Gastrocnemius medialis (tissue), 4 donors: Measurements from ENCODE around the gene FIP1L1. TPM values are rescaled to one million over a fixed set of nuclear protein-coding genes. Genes with fewer than 3 reads are reported as not detected.

ENCODE experiments used
- ATAC-seq, 2 donors: fragments of 150-250 bp; one replicate each; pipeline ENCODE4 v1.9.1; 2016
- DNase-seq, 2 donors: peaks; one replicate each; pipeline ENCODE4 v3.0.0-alpha.2; 2019
- H3K27ac ChIP-seq, 4 donors: fragments of 200-600 bp; sonication (generic); 1 replicate in 1 of 4; 2 replicates in 3 of 4; pipeline ENCODE4 v1.5.1; 2016 to 2018; ENCODE audit warnings: mild to moderate bottlenecking in 2 of 4, moderate library complexity in 1 of 4
- H3K27me3 ChIP-seq, 3 donors: fragments of 200-600 bp; sonication (generic) in 2 of 3; 1 replicate in 1 of 3; 2 replicates in 2 of 3; pipeline versions ENCODE4 v1.5.1 to v1.6.0; 2016 to 2019; ENCODE audit warnings: mild to moderate bottlenecking in 1 of 3, moderate library complexity in 1 of 3
- H3K36me3 ChIP-seq, 2 donors: fragments of 200-600 bp; sonication (generic) in 1 of 2; one replicate each; pipeline ENCODE4 v1.5.1; 2017 to 2018
- H3K4me1 ChIP-seq, 2 donors: fragments of 200-600 bp; sonication (generic) in 1 of 2; one replicate each; pipeline ENCODE4 v1.5.1; 2016 to 2017; ENCODE audit warnings: mild to moderate bottlenecking in 2 of 2
- H3K4me3 ChIP-seq, 4 donors: fragments of 200-600 bp; sonication (generic) in 3 of 4; 1 replicate in 1 of 4; 2 replicates in 3 of 4; pipeline ENCODE4 v1.5.1; 2016 to 2019; ENCODE audit warnings: mild to moderate bottlenecking in 2 of 4
- H3K9me3 ChIP-seq, 3 donors: fragments of 200-600 bp; sonication (generic) in 2 of 3; 1 replicate in 1 of 3; 2 replicates in 2 of 3; pipeline ENCODE4 v1.5.1; 2016 to 2019
- POLR2A ChIP-seq, 2 donors: fragments of 450-650 bp; IDR thresholded peaks; one replicate each; pipeline ENCODE4 v1.6.1; 2017; ENCODE audit warnings: antibody characterized with exemption in 2 of 2, mild to moderate bottlenecking in 2 of 2, moderate library complexity in 2 of 2
- in situ Hi-C, 4 donors: fragments of 200-750 bp; cut with MboI; loops; one replicate each; pipeline versions ENCODE4 v1.15.0 to v1.8.0; 2017; ENCODE audit warnings: low sequenced_read_pairs in 4 of 4
- intact Hi-C: fragments of 100-400 bp; cut with DNase I; formaldehyde crosslinking; loops from one replicate; pipeline ENCODE4 v1.15.1; 2023; ENCODE audit warnings: low total_unique reads
- total RNA-seq, 4 donors: library from RNA; depleted of rRNA; stranded (reverse); fragments of >200 nt; gene quantifications; one replicate each; pipeline versions ENCODE4 v1.1.0 to v1.2.3, GENCODE V29; 2016
- TF ChIP-seq, protein P1 (sequence below), 5 experiments: fragments of 450-650 bp in 3 of 5; fragments of 200-600 bp in 2 of 5; sonication (generic) in 2 of 5; IDR thresholded peaks in 4 of 5; conservative IDR thresholded peaks in 1 of 5; 1 replicate in 4 of 5; 2 replicates in 1 of 5; pipeline ENCODE4 v1.5.1; 2016 to 2019; ENCODE audit warnings: antibody characterized with exemption in 5 of 5, mild to moderate bottlenecking in 3 of 5, moderate library complexity in 3 of 5

The FIP1L1 gene
- total RNA-seq, 4 donors from 2014 or later = 26.7 to 36.6 (median 31.1) TPM

DNA sequence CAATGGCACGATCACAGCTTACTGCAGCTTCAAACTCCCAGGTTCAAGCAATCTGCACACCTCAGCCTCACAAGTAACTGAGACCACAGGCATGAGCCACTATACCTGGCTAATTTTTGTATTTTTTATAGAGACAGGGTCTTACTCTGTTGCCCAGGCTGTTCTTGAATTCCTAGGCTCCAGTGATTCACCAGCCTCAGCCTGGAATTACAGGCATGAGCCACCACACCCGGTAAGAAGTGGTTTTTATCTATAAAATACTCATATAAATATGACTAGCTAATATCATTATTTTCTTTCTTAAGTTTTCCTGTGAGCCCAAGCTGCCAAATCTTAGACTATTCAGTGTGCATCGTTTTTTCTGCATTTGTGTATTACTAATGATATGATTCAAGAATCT is 16.0 kb upstream of the FIP1L1 start:
- intact Hi-C loops = loop anchor here (10.0 kb wide), 2 partner anchors 647 to 1517 kb away; partner anchors contain the start of gene DCUN1D4
- Histone ChIP-seq H3K4me1 (peaks cover 16 to 20% of the 10 kb centered on the region in 2 donors), H3K9me3 (no peaks in the 10 kb centered on the region), H3K4me3 (no peak overlapping the region), H3K27ac (no peak overlapping the region), H3K36me3 (no peaks in the 10 kb centered on the region), H3K27me3 (no peaks in the 10 kb centered on the region)
- no peak for ATAC-seq
- no peak for DNase-seq
- no peak for TF ChIP-seq POLR2A (IDR thresholded peaks at IDR 0.05)
- in situ Hi-C loops = loop anchor here in 1 of 4 donors (25.0 kb wide), 2 partner anchors 349 to 876 kb away; partner anchors contain the start of gene PDGFRA

DNA sequence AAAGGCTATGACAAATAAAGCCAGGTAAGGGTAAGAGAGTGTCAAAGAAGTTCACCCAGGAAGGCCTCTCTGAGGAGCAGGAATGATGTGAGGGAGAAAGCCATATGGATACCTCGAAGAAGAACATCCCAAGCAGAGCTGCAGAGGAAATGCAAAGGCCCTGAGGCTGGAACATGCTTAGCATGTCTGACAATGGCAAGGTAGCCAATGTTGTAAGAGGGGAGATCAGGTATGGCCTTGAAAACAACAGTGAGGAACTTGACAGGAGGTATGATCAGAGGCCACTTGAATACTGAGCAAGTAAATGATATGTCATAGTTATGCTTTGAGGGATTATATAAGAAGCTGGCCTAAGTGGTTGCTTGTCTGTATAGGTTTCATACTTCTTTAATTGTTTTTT is 15.3 kb upstream of the FIP1L1 start:
- intact Hi-C loops (loop anchor here (10.0 kb wide), 2 partner anchors 647 to 1517 kb away; partner anchors contain the start of gene DCUN1D4), in situ Hi-C loops (loop anchor here in 1 of 4 donors (25.0 kb wide), 2 partner anchors 350 to 875 kb away; partner anchors contain the start of gene PDGFRA)
- TF ChIP-seq POLR2A (IDR thresholded peaks at IDR 0.05) = no peak
- TF ChIP-seq, protein P1, sequence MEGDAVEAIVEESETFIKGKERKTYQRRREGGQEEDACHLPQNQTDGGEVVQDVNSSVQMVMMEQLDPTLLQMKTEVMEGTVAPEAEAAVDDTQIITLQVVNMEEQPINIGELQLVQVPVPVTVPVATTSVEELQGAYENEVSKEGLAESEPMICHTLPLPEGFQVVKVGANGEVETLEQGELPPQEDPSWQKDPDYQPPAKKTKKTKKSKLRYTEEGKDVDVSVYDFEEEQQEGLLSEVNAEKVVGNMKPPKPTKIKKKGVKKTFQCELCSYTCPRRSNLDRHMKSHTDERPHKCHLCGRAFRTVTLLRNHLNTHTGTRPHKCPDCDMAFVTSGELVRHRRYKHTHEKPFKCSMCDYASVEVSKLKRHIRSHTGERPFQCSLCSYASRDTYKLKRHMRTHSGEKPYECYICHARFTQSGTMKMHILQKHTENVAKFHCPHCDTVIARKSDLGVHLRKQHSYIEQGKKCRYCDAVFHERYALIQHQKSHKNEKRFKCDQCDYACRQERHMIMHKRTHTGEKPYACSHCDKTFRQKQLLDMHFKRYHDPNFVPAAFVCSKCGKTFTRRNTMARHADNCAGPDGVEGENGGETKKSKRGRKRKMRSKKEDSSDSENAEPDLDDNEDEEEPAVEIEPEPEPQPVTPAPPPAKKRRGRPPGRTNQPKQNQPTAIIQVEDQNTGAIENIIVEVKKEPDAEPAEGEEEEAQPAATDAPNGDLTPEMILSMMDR (IDR thresholded peaks at IDR 0.05 in 4 of 5, conservative IDR thresholded peaks at IDR 0.05 in 1 of 5) = no peak
- H3K27ac ChIP-seq = no peak overlapping the region
- no peak for DNase-seq
- H3K9me3 ChIP-seq = no peaks in the 10 kb centered on the region
- H3K27me3 ChIP-seq = no peaks in the 10 kb centered on the region
- H3K36me3 ChIP-seq = no peaks in the 10 kb centered on the region
- no peak overlapping the region for H3K4me3 ChIP-seq
- H3K4me1 ChIP-seq = peaks cover 16 to 23% of the 10 kb centered on the region in 2 donors
- no peak for ATAC-seq

DNA sequence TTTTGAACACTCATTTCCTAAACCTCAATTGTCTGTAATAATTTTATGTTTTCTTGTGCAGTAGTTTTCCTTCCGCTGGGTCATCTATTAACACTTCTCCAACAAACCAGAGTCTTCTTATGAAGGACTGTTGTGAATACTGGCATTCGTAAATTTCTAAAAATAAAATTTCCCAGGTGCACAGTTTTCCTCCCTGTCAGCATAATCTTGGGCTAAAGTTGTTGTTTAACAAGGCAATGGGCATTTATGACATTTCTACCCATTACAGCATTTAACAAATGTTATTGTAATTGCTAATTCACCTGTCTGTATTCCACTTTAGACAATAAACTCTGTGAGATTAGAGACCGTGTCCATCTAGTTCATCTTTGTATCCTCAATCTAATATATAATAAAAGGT is 12.8 kb upstream of the FIP1L1 start:
- ATAC-seq (no peak), DNase-seq (no peak)
- intact Hi-C loops (loop anchor here (10.0 kb wide), 2 partner anchors 650 to 1520 kb away; partner anchors contain the start of gene DCUN1D4), in situ Hi-C loops (loop anchor here in 1 of 4 donors (25.0 kb wide), 2 partner anchors 352 to 873 kb away; partner anchors contain the start of gene PDGFRA)
- Histone ChIP-seq H3K4me1 (peaks cover 16 to 23% of the 10 kb centered on the region in 2 donors), H3K27me3 (peaks cover 0 to 9% (median 5%) of the 10 kb centered on the region in 3 donors), H3K9me3 (no peaks in the 10 kb centered on the region), H3K4me3 (peak overlapping the region; percentile 64 to 98 (median 88)), H3K36me3 (no peaks in the 10 kb centered on the region), H3K27ac (no peak overlapping the region)
- TF ChIP-seq POLR2A (IDR thresholded peaks at IDR 0.05) = no peak
- TF ChIP-seq, protein P1 (IDR thresholded peaks at IDR 0.05 in 4 of 5, conservative IDR thresholded peaks at IDR 0.05 in 1 of 5) = no peak

DNA sequence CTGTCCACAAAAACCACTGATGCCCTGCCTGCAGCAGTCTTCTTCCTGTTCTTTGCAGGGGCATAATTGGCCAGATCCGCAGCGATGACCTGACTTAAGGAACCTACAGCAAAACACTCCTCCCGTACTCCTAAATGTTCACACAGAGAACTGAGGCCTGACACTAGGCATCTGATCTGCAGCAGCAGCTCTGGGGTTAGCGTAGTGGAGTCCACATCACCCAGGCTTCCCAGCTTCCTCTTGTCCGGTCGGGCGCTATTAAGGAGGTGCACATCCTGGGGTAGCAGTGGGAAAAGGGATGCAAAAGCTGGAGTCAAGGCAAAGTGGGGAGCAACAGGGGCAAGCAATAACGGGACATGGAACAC is 12.3 kb upstream of the FIP1L1 start:
- DNase-seq = no peak
- H3K4me1 ChIP-seq = peaks cover 16 to 23% of the 10 kb centered on the region in 2 donors
- peaks cover 0 to 9% (median 5%) of the 10 kb centered on the region in 3 donors for H3K27me3 ChIP-seq
- peak overlapping the region; percentile 64 to 98 (median 88) for H3K4me3 ChIP-seq
- TF ChIP-seq, protein P1 (IDR thresholded peaks at IDR 0.05 in 4 of 5, conservative IDR thresholded peaks at IDR 0.05 in 1 of 5) = no peak
- TF ChIP-seq POLR2A (IDR thresholded peaks at IDR 0.05) = no peak
- H3K9me3 ChIP-seq = no peaks in the 10 kb centered on the region
- H3K27ac ChIP-seq = peak overlapping the region in 3 of 4 donors; percentile 56 to 78 (median 76)
- ATAC-seq = no peak
- in situ Hi-C loops (loop anchor here in 1 of 4 donors (25.0 kb wide), 2 partner anchors 353 to 872 kb away; partner anchors contain the start of gene PDGFRA), intact Hi-C loops (loop anchor here (10.0 kb wide), 2 partner anchors 650 to 1520 kb away; partner anchors contain the start of gene DCUN1D4)
- H3K36me3 ChIP-seq = no peaks in the 10 kb centered on the region
